Measurements from ENCODE around the gene KDM3B.

Gene KDM3B

GRCh38 chr5:138466125-138466899, 113.8 kb downstream of the KDM3B start:
- no peak for TF ChIP-seq CTCF (IDR thresholded peaks at IDR 0.05; ENCODE audit: low read depth, low read length)
- peak overlapping the region; percentile 82 for H3K4me3 ChIP-seq (ENCODE audit: low read depth, low read length)

GRCh38 chr5:138466900-138467710, 114.6 kb downstream of the KDM3B start:
- no peak for TF ChIP-seq CTCF (IDR thresholded peaks at IDR 0.05; ENCODE audit: low read depth, low read length)
- peak overlapping the region; percentile 82 for H3K4me3 ChIP-seq (ENCODE audit: low read depth, low read length)

- TF ChIP-seq CTCF (IDR thresholded peaks at IDR 0.05; ENCODE audit: low read depth, low read length): no peak
- peak overlapping the region; percentile 82 for H3K4me3 ChIP-seq (ENCODE audit: low read depth, low read length)
Measured at GRCh38 chr5:138467711-138468132, 115.2 kb downstream of the KDM3B start.

- TF ChIP-seq CTCF (IDR thresholded peaks at IDR 0.05; ENCODE audit: low read depth, low read length): no peak
- peak overlapping the region; percentile 82 for H3K4me3 ChIP-seq (ENCODE audit: low read depth, low read length)
Measured at GRCh38 chr5:138468133-138468965, 115.9 kb downstream of the KDM3B start.

- H3K4me3 ChIP-seq (ENCODE audit: low read depth, low read length): no peak overlapping the region
- no peak for TF ChIP-seq CTCF (IDR thresholded peaks at IDR 0.05; ENCODE audit: low read depth, low read length)
Measured at GRCh38 chr5:138468966-138469539, 116.6 kb downstream of the KDM3B start.

- H3K4me3 ChIP-seq (ENCODE audit: low read depth, low read length): no peak overlapping the region
- TF ChIP-seq CTCF (IDR thresholded peaks at IDR 0.05; ENCODE audit: low read depth, low read length): no peak
Measured at GRCh38 chr5:138469540-138470321, 117.2 kb downstream of the KDM3B start.

Data from WI38 (cell line).